Activated T-cell treated with anti-CD3 and anti-CD28 coated beads for 4 hours (primary cell): Measurements from ENCODE around the gene TPD52L2.
"Not testable (repeated sequence)": the region's sequence is repeated elsewhere in the genome, so short reads cannot be mapped to it uniquely, and the experiment has no call there.

Experiments
- DNase-seq: peaks from one replicate; pipeline ENCODE4 v3.0.0-alpha.2; 2020

The TPD52L2 gene

GRCh38 chr20:63857764-63858392 lies 7.2 kb upstream of the TPD52L2 start:
- DNase-seq = no peak

DNA sequence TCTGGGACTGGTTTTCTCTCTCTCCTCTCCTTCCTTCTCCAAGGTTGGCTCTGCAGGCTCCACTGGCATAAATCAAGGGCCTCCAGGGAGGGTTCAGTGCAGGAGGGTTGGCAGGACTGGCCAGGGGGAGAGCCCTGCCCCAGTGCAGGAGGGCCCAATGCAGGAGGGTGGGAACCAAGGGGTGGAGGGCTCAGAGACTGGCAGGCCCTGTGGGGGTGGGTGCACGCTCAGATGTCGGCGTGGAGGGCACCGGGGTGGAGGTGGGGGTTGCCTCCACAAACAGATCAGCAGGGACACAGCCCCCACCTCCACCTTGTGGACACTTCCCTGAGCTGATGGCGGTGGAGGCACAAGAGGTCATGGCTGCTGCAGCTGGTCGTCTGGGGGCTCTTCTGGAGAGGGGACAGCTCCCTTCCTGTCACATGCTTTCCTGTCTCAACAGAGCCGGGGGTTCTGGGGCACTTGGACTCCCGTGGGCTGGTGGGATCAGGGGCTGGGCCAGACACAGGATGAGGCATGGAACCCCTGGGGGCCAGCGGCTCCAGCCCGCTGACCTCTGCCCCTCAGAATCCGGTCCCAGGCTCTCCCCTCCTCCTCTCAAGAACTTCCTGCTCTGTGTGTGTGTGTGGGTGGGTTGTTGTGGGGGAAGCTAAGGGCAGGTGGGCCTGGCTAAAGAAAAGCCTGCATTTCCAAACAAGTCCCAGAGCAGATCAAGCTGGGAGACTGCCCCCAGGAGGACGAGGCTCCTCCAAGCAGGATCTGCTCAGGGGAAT lies 6.5 kb upstream of the TPD52L2 start:
- DNase-seq = no peak

- DNase-seq = no peak
Observed at GRCh38 chr20:63859166-63859699, 5.8 kb upstream of the TPD52L2 start.

GRCh38 chr20:63860325-63861051 lies 4.6 kb upstream of the TPD52L2 start:
- DNase-seq = no peak

DNA sequence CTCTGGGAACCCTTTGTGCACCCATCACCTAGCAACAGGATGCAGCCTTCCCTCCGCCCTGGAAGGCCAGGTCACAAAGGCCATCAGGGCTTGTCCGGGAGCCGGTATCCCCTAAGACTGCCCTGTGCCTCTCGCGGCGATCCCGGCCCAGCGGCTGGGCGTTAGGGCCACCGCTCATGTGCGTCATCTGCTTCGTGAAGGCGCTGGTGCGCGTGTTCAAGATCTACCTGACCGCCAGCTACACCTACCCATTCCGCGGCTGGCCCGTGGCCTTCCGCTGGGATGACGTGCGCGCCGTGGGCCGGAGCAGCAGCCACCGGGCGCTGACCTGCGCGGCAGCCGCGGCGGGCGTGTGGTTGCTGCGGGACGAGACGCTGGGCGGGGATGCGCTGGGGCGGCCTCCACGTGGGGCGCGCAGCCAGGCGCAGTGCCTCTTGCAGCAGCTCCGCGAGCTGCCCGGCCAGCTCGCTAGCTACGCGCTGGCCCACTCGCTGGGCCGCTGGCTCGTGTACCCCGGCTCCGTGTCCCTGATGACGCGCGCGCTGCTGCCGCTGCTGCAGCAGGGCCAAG lies 3.6 kb upstream of the TPD52L2 start, which contains the start of gene ABHD16B:
ABHD16B (plus strand) TSS at position 134 of the 570 bp plus-strand sequence; CDS start at position 177, 43 bp downstream.
- DNase-seq = no peak

- DNase-seq = no peak
Observed at GRCh38 chr20:63861981-63862901, 2.8 kb upstream of the TPD52L2 start.

DNA sequence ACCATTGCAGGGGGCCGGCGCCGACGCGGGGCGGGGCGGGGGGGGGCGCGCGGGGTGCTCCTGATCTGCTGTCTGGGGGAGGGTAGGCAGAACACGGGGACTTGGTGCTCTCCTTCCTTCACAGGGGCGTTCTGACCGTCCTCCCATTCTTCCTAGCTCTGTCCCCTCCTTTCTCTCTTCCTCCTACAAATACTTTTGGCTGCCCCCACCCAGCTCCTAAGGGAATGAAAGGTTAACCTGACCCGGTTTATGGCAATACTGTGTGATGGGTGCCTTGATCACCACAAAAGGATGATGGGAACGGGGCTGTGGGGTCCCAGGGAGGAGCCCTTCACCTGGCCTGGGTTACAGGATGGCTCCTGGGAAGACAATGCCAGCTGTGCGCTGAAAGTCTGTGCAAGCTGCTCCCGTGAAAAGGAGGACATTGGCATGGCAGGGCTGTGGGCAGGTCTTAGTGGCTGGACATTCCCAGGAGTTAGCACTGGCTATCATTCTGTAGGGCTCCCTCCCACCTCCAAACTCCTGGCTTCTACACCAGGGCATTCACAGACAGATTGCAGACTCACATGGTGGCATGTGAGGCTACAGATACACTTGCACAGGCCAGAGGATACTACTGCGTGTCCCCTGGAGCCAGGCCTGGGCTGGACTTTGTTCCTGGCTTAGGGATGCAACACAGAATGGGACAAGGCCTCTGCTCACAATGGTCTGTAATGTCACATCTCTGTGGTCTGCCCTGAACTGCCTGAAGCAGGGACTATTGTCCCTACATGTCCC lies 1.9 kb upstream of the TPD52L2 start:
- DNase-seq = no peak

DNA sequence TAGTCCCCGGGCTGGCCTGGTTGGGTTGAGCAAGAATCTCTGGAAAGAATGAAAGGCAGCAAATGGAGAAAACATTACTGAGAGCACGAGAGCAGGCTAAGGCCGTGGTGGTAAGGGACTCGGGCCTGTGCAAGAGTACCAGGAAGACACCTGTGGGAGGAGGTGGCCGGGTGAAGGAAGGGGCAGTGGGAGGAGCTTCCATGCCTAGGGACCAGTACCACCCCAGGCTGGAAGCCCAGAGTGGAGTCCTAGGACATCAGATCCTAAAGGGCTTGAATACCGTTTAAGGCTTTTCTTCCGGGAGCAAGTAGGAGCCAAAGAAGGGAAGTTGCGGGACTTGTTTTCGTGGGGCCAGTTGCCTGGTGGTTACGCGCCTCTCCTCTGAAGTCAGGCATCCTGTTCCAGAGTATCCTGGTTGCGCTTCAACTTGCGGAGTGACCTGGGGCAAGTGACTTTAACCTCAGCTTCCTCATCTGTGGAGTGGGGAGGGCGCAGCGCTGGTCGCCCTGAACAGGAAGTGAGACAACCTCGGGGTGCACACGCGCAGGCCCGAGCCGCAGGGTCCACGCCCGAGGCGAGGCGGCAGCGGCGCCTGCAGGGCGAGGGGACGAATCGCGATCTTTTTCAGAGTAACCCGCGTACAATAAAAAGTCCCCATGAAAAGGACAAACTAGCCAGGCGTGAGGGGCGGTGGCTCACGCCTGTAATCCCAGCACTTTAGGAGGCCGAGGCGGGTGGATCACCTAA lies 1.1 kb upstream of the TPD52L2 start:
- DNase-seq = peak; percentile 49

GRCh38 chr20:63864545-63864977 lies 509 bp upstream of the TPD52L2 start:
- no peak for DNase-seq

DNA sequence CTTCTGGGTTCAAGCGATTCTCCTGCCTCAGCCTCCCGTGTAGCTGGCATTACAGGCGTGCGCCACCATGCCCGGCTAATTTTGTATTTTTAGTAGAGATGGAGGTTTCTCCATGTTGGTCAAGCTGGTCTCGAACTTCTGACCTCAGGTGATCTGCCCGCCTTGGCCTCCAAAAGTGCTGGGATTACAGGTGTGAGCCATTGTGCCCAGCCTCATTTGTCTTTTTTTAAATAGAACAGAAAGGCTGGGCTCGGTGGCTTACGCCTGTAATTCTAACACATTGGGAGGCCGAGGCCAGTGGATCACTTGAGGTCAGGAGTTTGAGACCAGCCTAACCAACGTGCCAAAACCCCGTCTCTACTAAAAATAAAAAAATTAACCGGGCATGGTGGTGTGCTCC lies 2.0 kb downstream of the TPD52L2 start:
- not testable (repeated sequence) for DNase-seq

GRCh38 chr20:63868264-63868663 lies 3.2 kb downstream of the TPD52L2 start:
- no peak for DNase-seq

GRCh38 chr20:63873477-63873971 lies 8.5 kb downstream of the TPD52L2 start:
- DNase-seq = no peak

DNA sequence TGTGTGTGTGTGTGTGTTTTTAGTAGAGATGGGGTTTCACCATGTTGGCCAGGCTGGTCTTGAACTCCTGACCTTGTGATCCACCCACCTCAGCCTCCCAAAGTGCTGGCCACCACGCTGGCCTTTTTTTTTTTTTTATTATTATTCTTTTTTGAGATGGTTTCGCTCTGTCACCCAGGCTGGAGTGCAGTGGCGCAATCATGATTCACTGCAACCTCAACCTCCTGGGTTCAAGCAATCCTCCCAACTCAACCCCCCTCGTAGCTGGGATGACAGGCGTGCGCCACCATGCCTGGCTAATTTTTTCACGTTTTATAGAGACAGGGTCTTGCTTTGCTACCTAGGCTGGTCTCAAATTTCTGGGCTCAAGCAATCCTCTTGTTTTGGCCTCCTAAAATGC lies 9.2 kb downstream of the TPD52L2 start:
- DNase-seq = not testable (repeated sequence)

- DNase-seq = no peak
Observed at GRCh38 chr20:63876489-63877036, 11.5 kb downstream of the TPD52L2 start.

DNA sequence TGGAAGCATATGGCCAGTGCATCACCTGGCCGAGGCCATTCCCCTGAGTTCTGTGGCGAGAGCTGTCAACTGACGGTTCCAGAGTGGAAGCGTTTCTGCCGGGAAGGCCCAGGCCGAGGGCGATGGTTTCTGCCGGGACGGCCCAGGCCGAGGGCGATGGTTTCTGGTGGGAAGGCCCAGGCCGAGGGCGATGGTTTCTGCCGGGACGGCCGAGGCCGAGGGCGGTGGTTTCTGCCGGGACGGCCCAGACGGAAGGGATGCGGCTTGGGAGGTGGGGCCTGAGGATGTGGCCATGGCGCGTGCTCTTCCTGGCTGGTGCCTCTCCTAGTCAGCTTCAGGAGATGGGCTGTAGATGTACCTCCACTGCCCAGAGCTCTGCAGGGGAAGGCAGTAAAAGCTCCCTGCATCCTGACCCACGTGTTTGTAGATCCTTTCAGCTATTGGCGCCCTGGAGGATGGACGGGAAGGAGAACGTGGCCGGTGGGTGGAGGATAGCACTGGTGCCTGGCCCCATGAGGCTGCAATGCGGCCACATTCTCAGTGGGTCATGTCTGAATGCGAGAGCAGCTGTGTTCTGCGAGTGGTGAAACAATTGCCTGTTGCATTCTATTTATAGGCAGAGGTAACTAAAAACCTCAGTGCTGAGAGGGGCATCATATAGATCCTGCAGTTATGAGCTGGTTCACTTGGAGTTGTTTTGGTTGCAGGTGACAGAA lies 12.8 kb downstream of the TPD52L2 start:
- no peak for DNase-seq

DNA sequence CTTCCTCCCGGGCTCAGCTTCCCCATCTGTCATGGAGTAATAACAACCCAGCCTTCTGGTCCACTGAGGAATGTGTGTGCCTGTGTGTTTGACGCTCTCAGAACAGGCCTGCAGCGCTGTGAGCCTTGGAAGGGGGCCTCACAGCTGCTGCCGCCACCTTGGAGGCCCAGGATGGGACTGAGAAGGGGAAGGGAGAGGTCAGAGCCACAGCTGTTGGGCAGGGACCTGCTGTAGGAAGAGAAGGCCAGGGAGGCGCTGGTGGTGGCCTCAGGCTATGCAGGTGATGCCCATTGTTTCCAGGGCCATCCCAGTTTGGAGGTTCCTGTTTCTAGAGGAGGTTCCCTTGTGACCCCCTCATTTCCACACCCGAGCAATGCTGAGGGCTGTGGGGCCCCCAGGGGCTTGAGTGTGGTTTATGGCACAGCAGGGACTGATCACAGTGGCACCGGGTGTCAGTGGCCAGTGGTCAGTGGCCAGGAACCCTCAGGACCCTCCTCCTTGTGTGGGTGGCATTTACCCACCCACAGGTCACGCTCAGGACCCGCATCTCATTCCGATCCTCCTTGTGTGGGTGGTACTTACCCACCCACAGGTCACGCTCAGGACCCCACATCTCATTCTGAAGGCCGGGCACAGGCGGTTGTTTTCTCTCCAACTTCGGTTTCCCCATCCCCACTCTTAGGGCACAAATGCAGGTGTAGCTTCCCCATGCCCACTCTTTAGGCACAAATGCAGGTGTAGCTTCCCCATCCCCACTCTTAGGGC lies 14.0 kb downstream of the TPD52L2 start:
- DNase-seq = no peak

DNA sequence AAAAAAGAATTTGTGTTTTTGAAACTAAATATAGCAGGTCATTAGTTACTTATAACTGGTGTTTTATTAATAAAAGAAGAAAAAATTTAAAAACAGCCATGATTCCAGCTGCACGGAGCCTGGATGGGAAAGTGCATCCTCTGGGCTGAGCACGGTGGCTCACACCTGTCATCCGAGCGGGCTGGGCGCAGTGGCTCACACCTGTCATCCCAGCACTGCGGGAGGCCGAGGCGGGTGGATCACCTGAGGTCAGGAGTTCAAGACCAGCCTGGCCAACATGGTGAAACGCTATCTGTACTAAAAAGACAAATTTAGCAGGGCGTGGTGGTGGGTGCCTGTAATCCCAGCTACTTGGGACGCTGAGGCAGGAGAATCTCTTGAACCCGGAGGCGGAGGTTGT lies 15.8 kb downstream of the TPD52L2 start:
- not testable (repeated sequence) for DNase-seq
